Activated CD4-positive, alpha-beta T cell treated with anti-CD3 and anti-CD28 coated beads, Interleukin-2, amount 50 U/mL, for 24 hours (primary cell): Measurements from ENCODE around the gene ATRNL1.

Experiments used
- DNase-seq, 2 donors: peaks; one replicate each; pipeline ENCODE4 v3.0.0-alpha.2; 2020; ENCODE audit warnings: low read depth in 1 of 2, low spot score in 1 of 2

ATRNL1 gene

GRCh38 chr10:115882021-115882420, 788.9 kb downstream of the ATRNL1 start:
- no peak for DNase-seq

GRCh38 chr10:115883372-115883771, 790.2 kb downstream of the ATRNL1 start:
- DNase-seq: no peak

- DNase-seq: no peak
Observed at GRCh38 chr10:115884331-115884730, 791.2 kb downstream of the ATRNL1 start.

GRCh38 chr10:115895166-115895565, 802.0 kb downstream of the ATRNL1 start:
- no peak for DNase-seq

GRCh38 chr10:115898242-115898641, 805.1 kb downstream of the ATRNL1 start:
- DNase-seq: no peak

- no peak for DNase-seq
Observed at GRCh38 chr10:115902596-115902995, 809.4 kb downstream of the ATRNL1 start.

GRCh38 chr10:115903207-115903606, 810.0 kb downstream of the ATRNL1 start:
- DNase-seq: no peak

GRCh38 chr10:115903845-115904244, 810.7 kb downstream of the ATRNL1 start:
- DNase-seq: no peak

- DNase-seq: no peak
Observed at GRCh38 chr10:115909037-115909436, 815.9 kb downstream of the ATRNL1 start.

- DNase-seq: no peak
Observed at GRCh38 chr10:115909962-115910731, 817.0 kb downstream of the ATRNL1 start.

- DNase-seq: no peak
Observed at GRCh38 chr10:115914475-115914874, 821.3 kb downstream of the ATRNL1 start.

- DNase-seq: no peak
Observed at GRCh38 chr10:115915429-115915828, 822.3 kb downstream of the ATRNL1 start.

- DNase-seq: no peak
Observed at GRCh38 chr10:115918812-115919211, 825.6 kb downstream of the ATRNL1 start.

- DNase-seq: no peak
Observed at GRCh38 chr10:115921795-115922194, 828.6 kb downstream of the ATRNL1 start.

- no peak for DNase-seq
Observed at GRCh38 chr10:115931309-115931708, 838.1 kb downstream of the ATRNL1 start.

GRCh38 chr10:115932099-115932498, 838.9 kb downstream of the ATRNL1 start:
- DNase-seq: no peak

- no peak for DNase-seq
Observed at GRCh38 chr10:115933098-115933497, 839.9 kb downstream of the ATRNL1 start.

- DNase-seq: no peak
Observed at GRCh38 chr10:115935731-115936130, 842.6 kb downstream of the ATRNL1 start.

GRCh38 chr10:115936926-115937767, 844.0 kb downstream of the ATRNL1 start:
- DNase-seq: no peak

GRCh38 chr10:115937768-115938056, 844.5 kb downstream of the ATRNL1 start:
- DNase-seq: no peak

- DNase-seq: no peak
Observed at GRCh38 chr10:115939101-115939854, 846.1 kb downstream of the ATRNL1 start.

- no peak for DNase-seq
Observed at GRCh38 chr10:115941361-115941771, 848.2 kb downstream of the ATRNL1 start.
